ENCODE measurements around the gene CMTM5.

The CMTM5 gene

GRCh38 chr14:23376482-23377197, at the start of gene CMTM5:
CMTM5 (plus strand) TSS chr14:23377046; CDS start chr14:23377252, 206 bp downstream.
- DNase-seq (ENCODE audit: low spot score), result no peak

- DNase-seq (ENCODE audit: low spot score), result peak; percentile 85
Observed at GRCh38 chr14:23327947-23328744, 48.7 kb upstream of the CMTM5 start.

GRCh38 chr14:23335623-23336022, 41.2 kb upstream of the CMTM5 start:
- no peak for DNase-seq (ENCODE audit: low spot score)

GRCh38 chr14:23339506-23340268, 37.2 kb upstream of the CMTM5 start:
- no peak for DNase-seq (ENCODE audit: low spot score)

GRCh38 chr14:23344481-23344880, 32.4 kb upstream of the CMTM5 start:
- DNase-seq (ENCODE audit: low spot score), result no peak

- no peak for DNase-seq (ENCODE audit: low spot score)
Observed at GRCh38 chr14:23345987-23346692, 30.7 kb upstream of the CMTM5 start.

- DNase-seq (ENCODE audit: low spot score), result no peak
Observed at GRCh38 chr14:23346693-23347405, 30.0 kb upstream of the CMTM5 start.

- no peak for DNase-seq (ENCODE audit: low spot score)
Observed at GRCh38 chr14:23347406-23348296, 29.2 kb upstream of the CMTM5 start.

GRCh38 chr14:23348297-23348655, 28.6 kb upstream of the CMTM5 start:
- no peak for DNase-seq (ENCODE audit: low spot score)

GRCh38 chr14:23349156-23349845, 27.5 kb upstream of the CMTM5 start:
- no peak for DNase-seq (ENCODE audit: low spot score)

- no peak for DNase-seq (ENCODE audit: low spot score)
Observed at GRCh38 chr14:23351681-23352505, 25.0 kb upstream of the CMTM5 start.

- peak; percentile 94 for DNase-seq (ENCODE audit: low spot score)
Observed at GRCh38 chr14:23352506-23353432, 24.1 kb upstream of the CMTM5 start, which contains the start of gene SLC22A17. SLC22A17 (minus strand) TSS chr14:23352887.

- DNase-seq (ENCODE audit: low spot score), result no peak
Observed at GRCh38 chr14:23353433-23353780, 23.4 kb upstream of the CMTM5 start.

- no peak for DNase-seq (ENCODE audit: low spot score)
Observed at GRCh38 chr14:23354990-23355389, 21.9 kb upstream of the CMTM5 start.

GRCh38 chr14:23355871-23356435, 20.9 kb upstream of the CMTM5 start:
- no peak for DNase-seq (ENCODE audit: low spot score)

- no peak for DNase-seq (ENCODE audit: low spot score)
Observed at GRCh38 chr14:23356662-23357061, 20.2 kb upstream of the CMTM5 start.

- DNase-seq (ENCODE audit: low spot score), result no peak
Observed at GRCh38 chr14:23357261-23357660, 19.6 kb upstream of the CMTM5 start.

All from AG08395 (cell line).